ENCODE data around the gene MBP. TPM values are rescaled to one million over a fixed set of nuclear protein-coding genes. Genes with fewer than 3 reads are reported as not detected.

MBP gene
- total and polyA plus RNA-seq, 2 of the 13 experiments (the other 11 are each of a cell fraction or from before 2014, with no cell fraction given), result 5.0 to 8.5 TPM

- Histone ChIP-seq H3K27me3 (ENCODE audit: control insufficient read depth in 1 of 2, insufficient read depth in 2 of 2, low read length in 2 of 2) (no peaks in the 10 kb centered on the region; a peak in 1 of 5 replicates), H3K4me3 (replicated peaks in 1 of 3; ENCODE audit: insufficient read depth in 1 of 3, low read depth in 2 of 3, low read length in 3 of 3) (no peak overlapping the region), H3K4me1 (ENCODE audit: insufficient read depth, low read length) (peaks cover 24% of the 10 kb centered on the region), H3K9me3 (ENCODE audit: low read length) (no peaks in the 10 kb centered on the region), H3K27ac (ENCODE audit: extremely low read length, insufficient read depth, low read length) (no peak overlapping the region), H2AFZ (ENCODE audit: low read length) (no peak overlapping the region), H3K79me2 (ENCODE audit: insufficient read depth, low read length) (no peaks in the 10 kb centered on the region), H3K4me2 (ENCODE audit: low read depth, low read length) (no peak overlapping the region), H4K20me1 (ENCODE audit: insufficient read depth, low read length) (no peaks in the 10 kb centered on the region), H3K9ac (ENCODE audit: insufficient read depth, low read depth, low read length) (no peak overlapping the region), H3K36me3 (replicated peaks in 1 of 2; ENCODE audit: control insufficient read depth in 1 of 2, insufficient read depth in 2 of 2, low read length in 2 of 2) (no peaks in the 10 kb centered on the region)
- WGBS (ENCODE audit: low lambda C conversion rate), result 88% methylated on average over 7 of the region's 7 CpGs
- no TSS peak for BruUV-seq (replicated peaks)
- in situ Hi-C loops (cut with HindIII; ENCODE audit: extremely low pct_ligation_motif_present, low pct_unique_long_range_greater_than_20kb) (loop anchor here (10.0 kb wide), 2 partner anchors 208 to 658 kb away; no protein-coding TSS in a partner anchor), intact Hi-C loops (cut with micrococcal nuclease; ENCODE audit: unreplicated experiment) (no loop called here)
- TF ChIP-seq CHD2 (IDR thresholded peaks at IDR 0.05; ENCODE audit: low read depth, low read length) (no peak), ZFP36L1 (CRISPR knock-in tag; IDR thresholded peaks at IDR 0.05) (no peak), WIZ (CRISPR knock-in tag; IDR thresholded peaks at IDR 0.05) (no peak), LBX2 (CRISPR knock-in tag; IDR thresholded peaks at IDR 0.05; ENCODE audit: borderline replicate concordance) (no peak), ZNF775 (CRISPR knock-in tag; IDR thresholded peaks at IDR 0.05; ENCODE audit: borderline replicate concordance) (no peak), RARG (CRISPR knock-in tag; IDR thresholded peaks at IDR 0.05; ENCODE audit: low read depth) (no peak), HNF4G (IDR thresholded peaks at IDR 0.05; ENCODE audit: borderline replicate concordance, low read depth, low read length) (no peak), HNF4G (CRISPR knock-in tag; IDR thresholded peaks at IDR 0.05; ENCODE audit: borderline replicate concordance, low read depth) (no peak), ZNF660 (CRISPR knock-in tag; IDR thresholded peaks at IDR 0.05; ENCODE audit: borderline replicate concordance, low read depth) (no peak), FOXO4 (CRISPR knock-in tag; conservative IDR thresholded peaks at IDR 0.05) (no peak), CSRNP1 (CRISPR knock-in tag; IDR thresholded peaks at IDR 0.05) (no peak), ZSCAN22 (CRISPR knock-in tag; IDR thresholded peaks at IDR 0.05) (no peak), ZNF280D (CRISPR knock-in tag; IDR thresholded peaks at IDR 0.05) (no peak)
- DNase-seq (ENCODE audit: low spot score) (no peak), FAIRE-seq (no peak), ATAC-seq (no peak)
- ChIA-PET POLR2A (interaction anchor here (0.6 kb wide), 1 partner anchor 169 kb away, joined by 3 read pairs; no protein-coding TSS in a partner anchor), CTCF (ENCODE audit: low intra/inter-chr PET ratio, low total read pairs) (no interaction called here)
Measured at GRCh38 chr18:76996429-76996828, 136.2 kb downstream of the MBP start.

Measured in HepG2 (cell line).